AG10803 (cell line): Measurements from ENCODE around the gene LANCL2.

ENCODE experiments used
- DNase-seq: peaks from one replicate; pipeline ENCODE4 v3.0.0; 2010; ENCODE audit warnings: low read depth
- H3K4me3 ChIP-seq: 2 replicates; pipeline ENCODE4 v1.5.1; 2011; ENCODE audit warnings: mild to moderate bottlenecking, low read length, control low read depth
- TF ChIP-seq, protein P1 (sequence below): conservative IDR thresholded peaks from 2 replicates; pipeline ENCODE4 v1.5.1; 2011; ENCODE audit warnings: mild to moderate bottlenecking, low read length, control low read depth, inconsistent platforms

LANCL2 gene

GRCh38 chr7:55362927-55363326 is 2.2 kb upstream of the LANCL2 start:
- no peak overlapping the region for H3K4me3 ChIP-seq
- TF ChIP-seq, protein P1, sequence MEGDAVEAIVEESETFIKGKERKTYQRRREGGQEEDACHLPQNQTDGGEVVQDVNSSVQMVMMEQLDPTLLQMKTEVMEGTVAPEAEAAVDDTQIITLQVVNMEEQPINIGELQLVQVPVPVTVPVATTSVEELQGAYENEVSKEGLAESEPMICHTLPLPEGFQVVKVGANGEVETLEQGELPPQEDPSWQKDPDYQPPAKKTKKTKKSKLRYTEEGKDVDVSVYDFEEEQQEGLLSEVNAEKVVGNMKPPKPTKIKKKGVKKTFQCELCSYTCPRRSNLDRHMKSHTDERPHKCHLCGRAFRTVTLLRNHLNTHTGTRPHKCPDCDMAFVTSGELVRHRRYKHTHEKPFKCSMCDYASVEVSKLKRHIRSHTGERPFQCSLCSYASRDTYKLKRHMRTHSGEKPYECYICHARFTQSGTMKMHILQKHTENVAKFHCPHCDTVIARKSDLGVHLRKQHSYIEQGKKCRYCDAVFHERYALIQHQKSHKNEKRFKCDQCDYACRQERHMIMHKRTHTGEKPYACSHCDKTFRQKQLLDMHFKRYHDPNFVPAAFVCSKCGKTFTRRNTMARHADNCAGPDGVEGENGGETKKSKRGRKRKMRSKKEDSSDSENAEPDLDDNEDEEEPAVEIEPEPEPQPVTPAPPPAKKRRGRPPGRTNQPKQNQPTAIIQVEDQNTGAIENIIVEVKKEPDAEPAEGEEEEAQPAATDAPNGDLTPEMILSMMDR, result no peak
- DNase-seq, result no peak

DNA sequence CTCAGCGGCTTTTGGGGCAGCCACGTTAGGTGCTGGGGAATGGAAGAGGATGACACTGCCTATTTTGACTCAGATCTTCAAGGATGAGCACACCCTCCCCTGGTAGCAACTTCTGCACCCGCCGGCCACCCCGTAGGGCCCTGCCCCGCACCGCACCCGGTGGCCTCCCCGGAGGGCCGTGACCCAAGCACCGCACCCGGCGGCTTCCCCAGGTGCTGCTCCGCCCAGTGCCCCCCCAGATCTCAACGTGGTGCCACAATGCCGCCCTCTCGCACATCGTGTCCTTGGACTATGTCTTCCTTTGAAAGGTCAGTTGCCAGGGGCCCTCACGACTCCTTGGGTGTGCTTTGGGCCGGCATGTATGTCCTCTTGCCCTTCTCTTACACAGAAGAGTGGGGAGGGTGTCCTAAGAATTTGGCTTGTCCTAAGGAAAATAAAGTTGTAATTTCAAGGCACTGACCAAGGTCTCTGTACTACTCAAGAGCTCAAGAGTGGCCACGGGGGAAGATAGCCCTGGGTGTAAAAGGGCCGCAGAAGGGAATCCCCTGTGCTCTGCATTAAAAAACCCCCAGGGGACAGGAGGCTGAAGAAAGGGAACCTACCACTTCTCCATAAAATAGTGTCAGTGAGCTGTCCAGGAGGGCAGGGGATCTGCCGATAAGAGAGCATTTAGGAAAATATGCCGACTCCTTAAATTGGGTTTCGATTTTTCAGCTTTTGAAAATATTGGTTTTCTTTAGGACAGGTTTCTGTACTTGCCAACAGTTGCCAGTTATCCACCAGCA is 1.6 kb upstream of the LANCL2 start:
- TF ChIP-seq, protein P1, result no peak
- no peak overlapping the region for H3K4me3 ChIP-seq
- DNase-seq, result no peak

GRCh38 chr7:55365675-55366460 is 731 bp downstream of the LANCL2 start:
- TF ChIP-seq, protein P1, result peak; percentile 15; the same call in 1 of the 2 replicates
- DNase-seq, result peak; percentile 98
- peak overlapping the region; percentile 98 for H3K4me3 ChIP-seq

GRCh38 chr7:55366461-55367070 is 1.4 kb downstream of the LANCL2 start:
- peak overlapping the region; percentile 98 for H3K4me3 ChIP-seq
- DNase-seq, result no peak
- TF ChIP-seq, protein P1, result no peak

- TF ChIP-seq, protein P1, result no peak
- H3K4me3 ChIP-seq, result peak overlapping the region; percentile 98
- no peak for DNase-seq
These were observed 2.2 kb downstream of the LANCL2 start for GRCh38 chr7:55367283-55367840.

DNA sequence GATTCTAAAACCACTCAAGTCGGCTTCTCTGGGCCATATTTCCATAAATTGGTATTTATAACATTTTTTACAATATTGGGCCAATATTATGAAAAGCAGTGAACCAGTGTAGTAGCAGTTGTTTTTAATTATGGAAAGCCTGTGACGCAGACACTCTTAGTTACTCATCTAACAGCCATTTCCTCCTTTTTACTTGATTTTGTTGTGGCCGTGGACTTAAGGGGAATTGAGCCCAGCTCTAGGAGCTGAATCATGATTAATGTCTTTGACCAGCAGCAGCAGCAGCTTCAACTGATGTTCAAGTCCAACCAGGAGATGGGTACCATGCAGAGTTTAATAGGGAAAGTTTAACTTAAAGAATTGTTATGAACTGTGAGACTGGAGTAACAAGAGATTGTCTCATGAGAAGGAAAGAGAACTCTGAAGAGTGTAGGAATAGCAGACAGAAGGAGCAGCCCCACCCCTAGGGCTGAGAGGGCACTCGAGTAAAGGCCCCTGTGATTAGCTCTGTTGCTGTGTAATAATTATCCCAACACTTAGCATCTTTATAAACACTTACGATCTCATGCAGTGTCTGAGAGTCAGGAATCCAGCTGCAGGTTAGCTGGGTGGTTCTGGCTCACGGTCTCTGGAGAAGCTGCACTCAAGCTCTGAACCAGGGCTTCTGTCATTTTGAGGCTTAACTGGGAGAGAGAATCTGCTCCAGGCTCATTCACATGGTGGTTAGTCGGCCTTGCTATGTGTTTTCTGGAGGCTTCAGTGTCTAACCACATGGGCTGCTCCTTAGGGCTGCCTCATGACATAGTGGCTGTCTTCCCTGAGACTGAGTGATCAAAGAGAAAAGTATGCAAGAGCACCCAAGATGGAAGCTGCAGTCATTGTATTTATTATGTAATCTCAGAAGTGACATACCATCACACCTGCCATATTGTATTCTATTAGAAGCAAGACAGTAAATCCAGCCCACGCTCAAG is 4.6 kb downstream of the LANCL2 start:
- TF ChIP-seq, protein P1, result no peak
- DNase-seq, result peak; percentile 96
- H3K4me3 ChIP-seq, result no peak overlapping the region
